ENCODE data around the gene CCDC60.

Gene CCDC60

DNA sequence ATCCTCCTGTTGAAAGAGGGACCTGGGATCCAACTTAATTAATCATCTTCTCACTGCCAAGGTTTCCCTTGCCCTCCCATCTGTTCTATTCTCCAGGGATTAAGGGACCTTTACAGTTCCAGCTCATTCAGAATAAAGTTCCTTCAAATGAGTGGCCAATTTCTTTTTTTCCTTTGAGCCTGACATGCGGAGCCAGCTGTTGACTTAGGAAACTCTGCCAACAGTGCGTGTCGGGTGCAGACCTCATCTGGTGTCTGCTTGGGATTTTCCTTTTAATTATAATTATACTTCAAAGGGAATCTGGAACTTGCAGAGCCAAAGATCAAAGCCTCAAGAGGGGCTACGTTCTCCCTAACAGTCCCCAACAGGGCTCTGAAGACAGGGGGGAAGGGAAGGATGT lies 64.8 kb downstream of the CCDC60 start:
- Histone ChIP-seq H3K27me3 (ENCODE audit: control insufficient read depth in 1 of 2, insufficient read depth in 2 of 2, low read length in 2 of 2) (no peaks in the 10 kb centered on the region), H3K9ac (ENCODE audit: low read depth in 1 of 2, low read length in 2 of 2) (no peak overlapping the region), H3K4me3 (ENCODE audit: low read depth in 1 of 2, low read length in 2 of 2) (no peak overlapping the region), H3K36me3 (ENCODE audit: control insufficient read depth in 1 of 2, insufficient read depth in 2 of 2, low read length in 2 of 2) (no peaks in the 10 kb centered on the region), H3K27ac (ENCODE audit: low read depth, low read length) (no peak overlapping the region), H3K4me1 (ENCODE audit: control insufficient read depth in 1 of 2, insufficient read depth in 2 of 2, low read length in 2 of 2) (no peaks in the 10 kb centered on the region), H3K9me3 (ENCODE audit: control insufficient read depth in 1 of 2, low read length in 2 of 2) (peaks cover 0 to 3% of the 10 kb centered on the region in 2 donors)

GRCh38 chr12:119406308-119406707 lies 71.8 kb downstream of the CCDC60 start:
- Histone ChIP-seq H3K27me3 (ENCODE audit: control insufficient read depth in 1 of 2, insufficient read depth in 2 of 2, low read length in 2 of 2) (no peaks in the 10 kb centered on the region), H3K9ac (ENCODE audit: low read depth in 1 of 2, low read length in 2 of 2) (no peak overlapping the region)

DNA sequence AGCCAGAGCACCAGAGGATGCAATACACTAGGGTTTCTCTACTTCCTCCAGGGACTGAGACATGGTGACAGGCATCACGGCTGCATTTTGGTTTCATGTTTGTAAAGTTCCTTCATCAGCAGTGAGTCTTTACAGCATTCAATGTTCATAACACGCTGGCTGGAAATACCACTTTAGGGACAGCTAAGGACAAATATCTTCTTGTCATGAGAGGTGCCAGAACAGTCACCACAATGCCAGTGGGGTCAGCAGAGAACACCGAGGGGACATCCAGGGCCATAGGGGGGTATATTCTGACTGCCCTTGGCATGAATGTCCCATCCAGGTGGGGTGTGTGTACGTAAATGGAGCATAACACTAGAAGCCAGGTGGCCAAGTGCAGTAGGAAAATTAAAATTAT lies 72.3 kb downstream of the CCDC60 start:
- Histone ChIP-seq H3K9me3 (ENCODE audit: control insufficient read depth in 1 of 2, low read length in 2 of 2) (no peaks in the 10 kb centered on the region), H3K9ac (ENCODE audit: low read depth in 1 of 2, low read length in 2 of 2) (no peak overlapping the region)

More at GRCh38 chr12:119406308-119406707, 71.8 kb downstream of the CCDC60 start:
- H3K4me3 ChIP-seq (ENCODE audit: low read depth in 1 of 2, low read length in 2 of 2) = no peak overlapping the region
- no peak overlapping the region for H3K27ac ChIP-seq (ENCODE audit: low read depth, low read length)
- no peaks in the 10 kb centered on the region for H3K4me1 ChIP-seq (ENCODE audit: control insufficient read depth in 1 of 2, insufficient read depth in 2 of 2, low read length in 2 of 2)
- H3K36me3 ChIP-seq (ENCODE audit: control insufficient read depth in 1 of 2, insufficient read depth in 2 of 2, low read length in 2 of 2) = no peaks in the 10 kb centered on the region
- no peaks in the 10 kb centered on the region for H3K9me3 ChIP-seq (ENCODE audit: control insufficient read depth in 1 of 2, low read length in 2 of 2)

DNA sequence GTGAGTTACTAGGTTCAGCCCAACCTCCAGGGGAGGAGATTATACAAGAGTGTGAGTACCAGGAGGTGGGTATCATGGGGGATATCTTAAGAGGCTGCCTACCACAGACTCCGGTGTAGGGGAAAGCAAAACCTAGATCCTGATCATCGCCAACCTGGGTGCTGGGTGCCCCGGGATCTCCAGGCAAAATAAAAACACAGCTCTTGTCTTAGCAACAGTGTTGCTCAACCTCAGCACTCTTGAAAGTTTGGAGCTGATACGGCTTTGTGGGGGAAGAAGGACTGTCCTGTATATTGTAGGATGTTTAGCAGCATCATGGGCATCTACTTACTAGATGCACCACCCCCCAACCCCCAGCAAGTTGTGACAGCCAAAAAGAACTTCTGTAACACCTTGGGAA lies 74.5 kb downstream of the CCDC60 start:
- H3K9me3 ChIP-seq (ENCODE audit: control insufficient read depth in 1 of 2, low read length in 2 of 2) = no peaks in the 10 kb centered on the region
- H3K27me3 ChIP-seq (ENCODE audit: control insufficient read depth in 1 of 2, insufficient read depth in 2 of 2, low read length in 2 of 2) = no peaks in the 10 kb centered on the region
- no peaks in the 10 kb centered on the region for H3K4me1 ChIP-seq (ENCODE audit: control insufficient read depth in 1 of 2, insufficient read depth in 2 of 2, low read length in 2 of 2)
- no peaks in the 10 kb centered on the region for H3K36me3 ChIP-seq (ENCODE audit: control insufficient read depth in 1 of 2, insufficient read depth in 2 of 2, low read length in 2 of 2)
- H3K27ac ChIP-seq (ENCODE audit: low read depth, low read length) = no peak overlapping the region
- no peak overlapping the region for H3K9ac ChIP-seq (ENCODE audit: low read depth in 1 of 2, low read length in 2 of 2)
- no peak overlapping the region for H3K4me3 ChIP-seq (ENCODE audit: low read depth in 1 of 2, low read length in 2 of 2)

More for the DNA sequence above, 72.3 kb downstream of the CCDC60 start:
- Histone ChIP-seq H3K27me3 (ENCODE audit: control insufficient read depth in 1 of 2, insufficient read depth in 2 of 2, low read length in 2 of 2) (no peaks in the 10 kb centered on the region), H3K4me3 (ENCODE audit: low read depth in 1 of 2, low read length in 2 of 2) (no peak overlapping the region), H3K36me3 (ENCODE audit: control insufficient read depth in 1 of 2, insufficient read depth in 2 of 2, low read length in 2 of 2) (no peaks in the 10 kb centered on the region), H3K27ac (ENCODE audit: low read depth, low read length) (no peak overlapping the region), H3K4me1 (ENCODE audit: control insufficient read depth in 1 of 2, insufficient read depth in 2 of 2, low read length in 2 of 2) (no peaks in the 10 kb centered on the region)

- H3K9ac ChIP-seq (ENCODE audit: low read depth in 1 of 2, low read length in 2 of 2) = no peak overlapping the region
- no peaks in the 10 kb centered on the region for H3K36me3 ChIP-seq (ENCODE audit: control insufficient read depth in 1 of 2, insufficient read depth in 2 of 2, low read length in 2 of 2)
- H3K27me3 ChIP-seq (ENCODE audit: control insufficient read depth in 1 of 2, insufficient read depth in 2 of 2, low read length in 2 of 2) = no peaks in the 10 kb centered on the region
- H3K4me3 ChIP-seq (ENCODE audit: low read depth in 1 of 2, low read length in 2 of 2) = no peak overlapping the region
- no peaks in the 10 kb centered on the region for H3K9me3 ChIP-seq (ENCODE audit: control insufficient read depth in 1 of 2, low read length in 2 of 2)
- no peak overlapping the region for H3K27ac ChIP-seq (ENCODE audit: low read depth, low read length)
- H3K4me1 ChIP-seq (ENCODE audit: control insufficient read depth in 1 of 2, insufficient read depth in 2 of 2, low read length in 2 of 2) = no peaks in the 10 kb centered on the region
These were observed 75.9 kb downstream of the CCDC60 start for GRCh38 chr12:119410396-119410795.

DNA sequence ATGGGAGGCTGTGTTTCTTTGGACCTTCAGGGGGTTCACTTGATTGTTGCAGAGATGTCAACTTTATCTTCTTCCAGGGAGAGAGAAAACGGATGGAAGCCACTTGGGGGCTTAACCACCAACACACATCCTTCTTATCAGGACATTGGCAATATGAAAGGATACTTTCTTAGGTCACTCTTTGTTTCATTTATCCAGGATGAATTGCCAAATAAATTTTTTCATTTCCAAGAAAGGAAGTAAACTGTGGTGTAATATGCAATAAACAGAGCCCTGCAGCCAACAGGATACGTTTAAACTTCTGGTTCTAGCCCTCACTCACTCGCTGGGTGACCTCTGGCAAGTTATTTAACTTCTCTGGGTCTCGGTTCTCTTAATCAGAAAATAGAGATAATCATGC lies 77.8 kb downstream of the CCDC60 start:
- H3K36me3 ChIP-seq (ENCODE audit: control insufficient read depth in 1 of 2, insufficient read depth in 2 of 2, low read length in 2 of 2) = no peaks in the 10 kb centered on the region
- no peak overlapping the region for H3K9ac ChIP-seq (ENCODE audit: low read depth in 1 of 2, low read length in 2 of 2)
- H3K9me3 ChIP-seq (ENCODE audit: control insufficient read depth in 1 of 2, low read length in 2 of 2) = no peaks in the 10 kb centered on the region
- no peaks in the 10 kb centered on the region for H3K27me3 ChIP-seq (ENCODE audit: control insufficient read depth in 1 of 2, insufficient read depth in 2 of 2, low read length in 2 of 2)
- no peak overlapping the region for H3K27ac ChIP-seq (ENCODE audit: low read depth, low read length)
- no peaks in the 10 kb centered on the region for H3K4me1 ChIP-seq (ENCODE audit: control insufficient read depth in 1 of 2, insufficient read depth in 2 of 2, low read length in 2 of 2)
- H3K4me3 ChIP-seq (ENCODE audit: low read depth in 1 of 2, low read length in 2 of 2) = no peak overlapping the region

DNA sequence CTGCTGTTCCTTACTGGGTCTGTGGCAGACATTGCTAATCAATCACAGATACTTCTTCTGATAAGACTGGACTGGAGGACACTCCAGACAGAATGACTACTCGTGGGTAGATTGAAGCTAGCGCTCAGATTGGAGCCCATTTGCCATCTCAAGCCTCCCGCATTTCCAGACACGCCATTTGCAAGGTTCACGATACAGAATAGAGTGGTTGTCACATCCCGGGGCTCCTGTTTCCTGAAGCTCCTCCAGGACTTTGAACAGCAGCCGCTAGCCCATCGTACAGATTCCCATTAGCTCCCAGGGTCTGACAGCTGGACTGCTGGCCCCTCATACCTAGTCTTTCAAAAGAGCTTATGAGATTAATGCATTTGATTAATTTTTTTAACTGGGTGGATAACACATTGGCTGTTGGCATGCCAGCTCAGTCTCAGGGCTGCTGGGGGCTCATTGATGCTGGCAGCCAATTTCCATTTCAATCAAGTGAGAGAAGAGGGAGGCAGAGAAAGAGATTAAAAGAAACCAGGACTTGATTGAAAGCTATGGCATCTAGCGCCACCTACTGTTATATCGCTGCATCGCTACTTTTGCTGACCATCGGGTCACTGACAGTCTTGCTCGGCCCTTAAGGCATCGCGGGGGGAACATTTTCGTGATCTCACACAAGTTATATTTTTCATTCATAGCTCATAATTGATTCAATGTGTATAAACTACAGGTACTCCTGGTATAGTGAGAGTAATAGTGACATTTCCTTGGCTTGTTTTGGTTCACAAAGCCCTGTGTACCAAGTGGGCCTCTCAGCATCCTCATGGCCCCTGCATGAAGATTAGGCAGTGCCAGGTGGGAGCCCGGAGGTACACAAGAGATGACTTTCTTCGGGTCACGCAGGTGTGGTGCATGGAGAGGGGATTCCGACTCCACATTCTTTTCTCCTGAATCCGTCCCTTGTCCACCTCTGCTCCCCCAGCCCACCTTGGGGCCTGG lies 78.6 kb downstream of the CCDC60 start:
- Histone ChIP-seq H3K27me3 (ENCODE audit: control insufficient read depth in 1 of 2, insufficient read depth in 2 of 2, low read length in 2 of 2) (no peaks in the 10 kb centered on the region), H3K4me1 (ENCODE audit: control insufficient read depth in 1 of 2, insufficient read depth in 2 of 2, low read length in 2 of 2) (no peaks in the 10 kb centered on the region), H3K27ac (ENCODE audit: low read depth, low read length) (no peak overlapping the region), H3K36me3 (ENCODE audit: control insufficient read depth in 1 of 2, insufficient read depth in 2 of 2, low read length in 2 of 2) (no peaks in the 10 kb centered on the region), H3K9ac (ENCODE audit: low read depth in 1 of 2, low read length in 2 of 2) (no peak overlapping the region), H3K4me3 (ENCODE audit: low read depth in 1 of 2, low read length in 2 of 2) (no peak overlapping the region), H3K9me3 (ENCODE audit: control insufficient read depth in 1 of 2, low read length in 2 of 2) (no peaks in the 10 kb centered on the region)

DNA sequence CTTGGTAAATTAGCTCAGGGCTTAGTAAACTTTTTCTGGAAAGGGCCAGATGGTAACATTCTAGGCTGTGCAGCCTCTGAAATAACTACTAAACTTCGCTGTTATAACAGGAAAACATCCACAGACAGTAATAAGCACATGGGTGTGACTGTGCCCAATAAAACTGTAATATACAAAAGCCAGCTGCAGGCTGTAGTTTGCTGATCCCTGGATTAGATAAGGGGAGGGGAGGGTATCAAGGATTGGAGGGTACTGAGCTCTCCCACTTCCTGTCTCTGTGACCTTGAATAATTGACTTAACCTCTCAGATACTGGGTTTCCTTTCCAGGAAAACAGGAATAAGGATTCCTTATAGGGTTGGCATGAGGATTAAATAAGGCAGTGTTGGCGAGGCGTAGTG lies 81.2 kb downstream of the CCDC60 start:
- Histone ChIP-seq H3K9ac (ENCODE audit: low read depth in 1 of 2, low read length in 2 of 2) (no peak overlapping the region), H3K4me3 (ENCODE audit: low read depth in 1 of 2, low read length in 2 of 2) (no peak overlapping the region), H3K27ac (ENCODE audit: low read depth, low read length) (no peak overlapping the region), H3K4me1 (ENCODE audit: control insufficient read depth in 1 of 2, insufficient read depth in 2 of 2, low read length in 2 of 2) (no peaks in the 10 kb centered on the region), H3K9me3 (ENCODE audit: control insufficient read depth in 1 of 2, low read length in 2 of 2) (no peaks in the 10 kb centered on the region), H3K27me3 (ENCODE audit: control insufficient read depth in 1 of 2, insufficient read depth in 2 of 2, low read length in 2 of 2) (no peaks in the 10 kb centered on the region), H3K36me3 (ENCODE audit: control insufficient read depth in 1 of 2, insufficient read depth in 2 of 2, low read length in 2 of 2) (no peaks in the 10 kb centered on the region)

GRCh38 chr12:119417440-119417839 lies 82.9 kb downstream of the CCDC60 start:
- H3K4me3 ChIP-seq (ENCODE audit: low read depth in 1 of 2, low read length in 2 of 2) = no peak overlapping the region
- no peak overlapping the region for H3K27ac ChIP-seq (ENCODE audit: low read depth, low read length)
- no peaks in the 10 kb centered on the region for H3K4me1 ChIP-seq (ENCODE audit: control insufficient read depth in 1 of 2, insufficient read depth in 2 of 2, low read length in 2 of 2)
- no peaks in the 10 kb centered on the region for H3K36me3 ChIP-seq (ENCODE audit: control insufficient read depth in 1 of 2, insufficient read depth in 2 of 2, low read length in 2 of 2)
- no peaks in the 10 kb centered on the region for H3K27me3 ChIP-seq (ENCODE audit: control insufficient read depth in 1 of 2, insufficient read depth in 2 of 2, low read length in 2 of 2)
- H3K9ac ChIP-seq (ENCODE audit: low read depth in 1 of 2, low read length in 2 of 2) = no peak overlapping the region
- no peaks in the 10 kb centered on the region for H3K9me3 ChIP-seq (ENCODE audit: control insufficient read depth in 1 of 2, low read length in 2 of 2)

DNA sequence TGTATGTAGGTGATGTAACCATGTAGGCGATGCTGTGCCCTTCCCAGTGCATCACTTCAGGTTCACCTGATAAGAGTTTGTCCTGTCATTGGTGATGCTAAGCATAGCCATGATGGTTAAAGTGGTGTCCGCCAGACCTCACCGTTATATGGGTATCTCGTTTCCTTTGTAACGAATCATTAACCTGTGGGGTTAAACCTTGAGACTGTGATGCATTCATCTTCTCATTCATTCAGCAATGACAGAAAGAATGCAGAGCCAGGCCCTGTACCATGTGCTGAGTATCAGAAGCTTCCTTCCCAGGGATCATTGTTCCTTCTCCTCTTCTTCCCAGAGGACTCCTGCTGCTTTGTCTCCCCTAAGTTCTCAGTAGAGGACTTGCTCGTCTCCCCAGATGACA lies 84.9 kb downstream of the CCDC60 start:
- Histone ChIP-seq H3K4me3 (ENCODE audit: low read depth in 1 of 2, low read length in 2 of 2) (no peak overlapping the region), H3K4me1 (ENCODE audit: control insufficient read depth in 1 of 2, insufficient read depth in 2 of 2, low read length in 2 of 2) (no peaks in the 10 kb centered on the region), H3K36me3 (ENCODE audit: control insufficient read depth in 1 of 2, insufficient read depth in 2 of 2, low read length in 2 of 2) (no peaks in the 10 kb centered on the region), H3K27ac (ENCODE audit: low read depth, low read length) (no peak overlapping the region), H3K27me3 (ENCODE audit: control insufficient read depth in 1 of 2, insufficient read depth in 2 of 2, low read length in 2 of 2) (no peaks in the 10 kb centered on the region), H3K9me3 (ENCODE audit: control insufficient read depth in 1 of 2, low read length in 2 of 2) (no peaks in the 10 kb centered on the region), H3K9ac (ENCODE audit: low read depth in 1 of 2, low read length in 2 of 2) (no peak overlapping the region)
